ENCODE data around the gene PTHLH. TPM values are rescaled to one million over a fixed set of nuclear protein-coding genes. Genes with fewer than 3 reads are reported as not detected.
A peak's percentile ranks its signal among the peaks of the same experiment; 100 is the strongest.

PTHLH gene
- total RNA-seq, 6 donors from 2014 or later: 0.44 to 2.9 (median 2.0) TPM; not detected in 3

DNA sequence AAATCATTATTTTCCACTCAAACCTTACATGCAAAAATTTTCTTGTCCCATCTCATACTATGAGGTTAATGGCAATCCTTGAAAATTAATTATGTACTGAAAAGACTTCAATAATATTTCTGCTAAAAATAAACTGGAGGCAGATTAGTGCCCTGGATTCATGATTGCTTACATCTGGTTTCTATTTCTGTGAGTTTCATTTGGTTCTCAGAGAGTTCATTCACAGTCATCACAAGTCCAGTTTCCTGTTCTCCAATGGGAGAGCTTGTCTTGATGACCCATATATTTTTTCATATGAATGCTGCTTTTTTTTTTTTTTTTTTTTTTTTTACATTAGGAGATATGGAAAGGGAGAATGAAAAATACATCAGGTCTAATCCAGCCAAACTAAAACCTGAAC, 6.6 kb upstream of the PTHLH start:
- DNase-seq: no peak
- no peak overlapping the region for H3K4me3 ChIP-seq
- no peaks in the 10 kb centered on the region for H3K36me3 ChIP-seq
- no peak for ATAC-seq (ENCODE audit: low FRiP score in 2 of 2)
- H3K27ac ChIP-seq: no peak overlapping the region
- TF ChIP-seq POLR2A (IDR thresholded peaks at IDR 0.05): no peak
- TF ChIP-seq, protein P1, sequence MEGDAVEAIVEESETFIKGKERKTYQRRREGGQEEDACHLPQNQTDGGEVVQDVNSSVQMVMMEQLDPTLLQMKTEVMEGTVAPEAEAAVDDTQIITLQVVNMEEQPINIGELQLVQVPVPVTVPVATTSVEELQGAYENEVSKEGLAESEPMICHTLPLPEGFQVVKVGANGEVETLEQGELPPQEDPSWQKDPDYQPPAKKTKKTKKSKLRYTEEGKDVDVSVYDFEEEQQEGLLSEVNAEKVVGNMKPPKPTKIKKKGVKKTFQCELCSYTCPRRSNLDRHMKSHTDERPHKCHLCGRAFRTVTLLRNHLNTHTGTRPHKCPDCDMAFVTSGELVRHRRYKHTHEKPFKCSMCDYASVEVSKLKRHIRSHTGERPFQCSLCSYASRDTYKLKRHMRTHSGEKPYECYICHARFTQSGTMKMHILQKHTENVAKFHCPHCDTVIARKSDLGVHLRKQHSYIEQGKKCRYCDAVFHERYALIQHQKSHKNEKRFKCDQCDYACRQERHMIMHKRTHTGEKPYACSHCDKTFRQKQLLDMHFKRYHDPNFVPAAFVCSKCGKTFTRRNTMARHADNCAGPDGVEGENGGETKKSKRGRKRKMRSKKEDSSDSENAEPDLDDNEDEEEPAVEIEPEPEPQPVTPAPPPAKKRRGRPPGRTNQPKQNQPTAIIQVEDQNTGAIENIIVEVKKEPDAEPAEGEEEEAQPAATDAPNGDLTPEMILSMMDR (IDR thresholded peaks at IDR 0.05): no peak
- TF ChIP-seq POLR2AphosphoS5 (IDR thresholded peaks at IDR 0.05): no peak
- peaks cover 5 to 19% (median 10%) of the 10 kb centered on the region in 4 donors for H3K4me1 ChIP-seq
- H3K9me3 ChIP-seq: no peaks in the 10 kb centered on the region
- peaks cover 0 to 19% (median 9%) of the 10 kb centered on the region in 4 donors for H3K27me3 ChIP-seq

DNA sequence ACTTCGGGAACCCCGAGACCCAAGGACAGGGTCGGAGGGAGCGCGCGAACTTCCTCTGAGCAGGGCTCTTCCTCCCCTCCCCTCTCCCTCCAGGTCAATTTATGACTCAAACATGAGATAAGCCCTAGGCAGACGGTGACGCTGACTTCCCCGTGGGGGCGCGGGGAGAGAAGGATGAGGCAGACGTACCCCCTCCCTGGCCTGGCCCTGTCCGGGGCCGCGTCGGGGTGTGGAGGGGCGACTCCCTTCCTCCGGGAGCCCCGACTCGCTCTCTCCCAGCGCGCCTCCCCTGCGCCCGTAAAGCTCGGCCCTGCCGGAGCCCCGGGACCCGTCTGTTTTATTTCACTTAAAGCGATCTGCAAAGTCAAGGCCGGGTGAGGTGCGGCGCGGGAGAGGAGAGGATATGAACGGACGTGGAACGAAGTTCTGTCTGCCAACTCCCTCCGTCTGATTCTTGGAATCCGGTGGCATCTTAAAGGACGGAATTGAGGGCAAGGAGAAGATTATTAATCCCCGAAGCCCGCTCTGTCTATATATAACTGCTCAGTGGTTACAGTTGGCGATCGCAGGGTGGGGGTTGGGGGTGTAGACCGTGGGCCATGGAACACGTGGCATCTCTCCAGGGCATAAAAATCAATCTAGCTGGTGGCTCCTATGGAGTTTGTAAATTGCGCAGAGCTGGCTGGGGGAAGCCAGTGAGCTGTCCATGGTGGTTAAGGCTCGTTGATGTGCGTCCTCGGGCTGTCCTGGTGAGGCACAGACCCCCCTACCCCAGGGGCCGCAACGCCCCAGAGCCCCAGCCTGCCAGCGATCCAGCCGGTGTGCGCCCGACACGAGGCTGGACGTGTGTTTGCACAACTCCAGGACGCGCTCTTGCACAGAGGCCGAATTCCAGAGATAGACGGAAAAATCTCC, 2.9 kb upstream of the PTHLH start:
- Histone ChIP-seq H3K4me1 (peaks cover 12 to 29% (median 16%) of the 10 kb centered on the region in 4 donors), H3K4me3 (peak overlapping the region in 2 of 4 donors; percentile 2 to 5), H3K36me3 (no peaks in the 10 kb centered on the region), H3K9me3 (no peaks in the 10 kb centered on the region), H3K27ac (no peak overlapping the region), H3K27me3 (peaks cover 0 to 30% (median 16%) of the 10 kb centered on the region in 4 donors)
- 3 to 4% methylated on average over 36 to 49 of the region's 61 CpGs for WGBS, 2 donors
- TF ChIP-seq POLR2A (IDR thresholded peaks at IDR 0.05) (no peak), EP300 (IDR thresholded peaks at IDR 0.05) (no peak), POLR2AphosphoS5 (IDR thresholded peaks at IDR 0.05) (no peak)
- TF ChIP-seq, protein P1 (IDR thresholded peaks at IDR 0.05): no peak
- ATAC-seq (ENCODE audit: low FRiP score in 2 of 2) (peak; percentile 40 to 92), DNase-seq (peak in 1 of 2 donors; percentile 73)

DNA sequence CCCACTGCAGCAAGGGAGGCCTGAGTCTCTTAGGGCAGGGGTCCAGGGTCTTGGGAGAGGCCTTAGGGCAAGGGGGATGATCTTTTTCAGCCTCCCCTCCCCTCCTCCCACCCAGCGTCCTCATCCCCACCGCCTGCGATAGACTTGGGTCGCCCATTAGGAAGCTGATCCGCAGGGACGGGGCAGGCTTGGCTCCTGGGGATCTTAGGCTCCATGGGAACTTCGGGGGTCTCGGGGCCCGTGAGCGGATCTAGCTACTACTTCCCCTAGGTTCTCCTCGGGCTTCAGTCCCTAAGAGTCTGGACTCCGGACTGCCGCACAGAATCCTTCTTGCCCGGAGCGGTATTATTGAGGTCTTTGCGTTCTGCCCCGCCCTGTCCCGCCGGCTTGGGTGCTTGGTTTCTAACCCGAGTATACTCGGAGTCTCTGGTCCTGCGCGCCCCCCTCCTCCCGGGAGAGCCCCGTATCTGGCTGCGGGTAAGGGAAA, 2.2 kb upstream of the PTHLH start:
- H3K9me3 ChIP-seq: no peaks in the 10 kb centered on the region
- peaks cover 0 to 32% (median 17%) of the 10 kb centered on the region in 4 donors for H3K27me3 ChIP-seq
- no peaks in the 10 kb centered on the region for H3K36me3 ChIP-seq
- H3K27ac ChIP-seq: no peak overlapping the region
- WGBS, 2 donors: 4% methylated on average over 25 of the region's 26 CpGs; no CpG with 5 or more reads in 1 of the 2 donors
- peaks cover 16 to 36% (median 19%) of the 10 kb centered on the region in 4 donors for H3K4me1 ChIP-seq
- TF ChIP-seq EP300 (IDR thresholded peaks at IDR 0.05): no peak
- TF ChIP-seq POLR2A (IDR thresholded peaks at IDR 0.05): no peak
- TF ChIP-seq, protein P1 (IDR thresholded peaks at IDR 0.05): no peak
- no peak for TF ChIP-seq POLR2AphosphoS5 (IDR thresholded peaks at IDR 0.05)
- peak overlapping the region in 1 of 4 donors; percentile 5 for H3K4me3 ChIP-seq
- no peak for DNase-seq
- ATAC-seq (ENCODE audit: low FRiP score in 2 of 2): peak; percentile 8 to 23

DNA sequence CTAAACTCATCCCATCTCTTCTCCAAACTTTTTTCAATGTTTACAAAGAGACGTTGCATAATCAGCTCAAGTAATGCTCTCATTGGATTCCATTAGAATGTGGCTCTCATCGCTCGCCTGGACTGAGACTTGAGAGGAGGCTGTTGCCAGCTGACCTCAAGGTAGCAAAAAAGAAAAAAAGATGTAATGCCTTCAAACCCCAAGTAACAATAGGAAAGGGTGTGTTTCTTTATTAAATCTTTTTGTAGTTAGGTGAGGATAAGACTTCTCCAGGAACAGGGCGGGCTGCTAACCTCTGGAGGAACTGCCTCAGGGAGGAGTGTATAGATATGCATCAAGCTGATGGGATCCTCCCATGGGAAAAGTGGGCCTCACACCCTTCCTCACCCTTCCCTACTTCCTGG, 956 bp upstream of the PTHLH start:
- H3K4me3 ChIP-seq: no peak overlapping the region
- H3K27ac ChIP-seq: no peak overlapping the region
- H3K9me3 ChIP-seq: no peaks in the 10 kb centered on the region
- H3K4me1 ChIP-seq: peaks cover 26 to 49% (median 32%) of the 10 kb centered on the region in 4 donors
- peak in 1 of 2 donors; percentile 24 for ATAC-seq (ENCODE audit: low FRiP score in 2 of 2)
- H3K27me3 ChIP-seq: peaks cover 0 to 39% (median 23%) of the 10 kb centered on the region in 4 donors
- DNase-seq: no peak
- 31 to 38% methylated on average over 4 of the region's 4 CpGs for WGBS, 2 donors
- no peaks in the 10 kb centered on the region for H3K36me3 ChIP-seq
- TF ChIP-seq POLR2AphosphoS5 (IDR thresholded peaks at IDR 0.05): no peak
- TF ChIP-seq, protein P1 (IDR thresholded peaks at IDR 0.05): no peak
- no peak for TF ChIP-seq EP300 (IDR thresholded peaks at IDR 0.05)
- no peak for TF ChIP-seq POLR2A (IDR thresholded peaks at IDR 0.05)
